IgD-negative memory B cell (primary cell): ENCODE data around the gene CCDC9B. TPM values are rescaled to one million over a fixed set of nuclear protein-coding genes. Genes with fewer than 3 reads are reported as not detected.
A peak's percentile ranks its signal among the peaks of the same experiment; 100 is the strongest.

Source experiments
- H3K27ac Mint-ChIP-seq, 3 donors: one replicate each; pipeline ENCODE4 v1.8.0; 2020 to 2022; ENCODE audit warnings: mild to moderate bottlenecking in 3 of 3, mixed read lengths in 3 of 3, moderate library complexity in 1 of 3
- H3K27me3 Mint-ChIP-seq: one replicate; pipeline ENCODE4 v1.8.0; 2021; ENCODE audit warnings: mixed read lengths
- H3K36me3 Mint-ChIP-seq: one replicate; pipeline ENCODE4 v1.8.0; 2020; ENCODE audit warnings: mild to moderate bottlenecking, mixed read lengths
- H3K4me1 Mint-ChIP-seq, 3 donors: one replicate each; pipeline ENCODE4 v1.8.0; 2020 to 2022; ENCODE audit warnings: mixed read lengths in 3 of 3, mild to moderate bottlenecking in 1 of 3
- H3K4me3 Mint-ChIP-seq, 4 donors: one replicate each; pipeline ENCODE4 v1.8.0; 2020 to 2022; ENCODE audit warnings: mild to moderate bottlenecking in 4 of 4, mixed read lengths in 4 of 4, moderate library complexity in 3 of 4
- H3K9me3 Mint-ChIP-seq, 3 donors: one replicate each; pipeline ENCODE4 v1.8.0; 2020 to 2021; ENCODE audit warnings: mixed read lengths in 3 of 3, mild to moderate bottlenecking in 1 of 3
- polyA plus RNA-seq: library from polyadenylated mRNA; unstranded; fragments of 300-500 nt; fragmentation: Illumina TruSeq; gene quantifications from one replicate; pipeline ENCODE4 v1.2.3, GENCODE V29; 2021

Gene CCDC9B
- polyA plus RNA-seq, 1 donor from 2014 or later, result 0.11 TPM

GRCh38 chr15:40368719-40369473 is 28.2 kb upstream of the CCDC9B start:
- Mint-ChIP-seq H3K27me3 (no peaks in the 10 kb centered on the region), H3K4me1 (peaks cover 10 to 14% (median 12%) of the 10 kb centered on the region in 3 donors), H3K4me3 (peak overlapping the region; percentile 11 to 77 (median 45)), H3K9me3 (no peaks in the 10 kb centered on the region), H3K36me3 (peaks cover 2% of the 10 kb centered on the region), H3K27ac (peak overlapping the region in 2 of 3 donors; percentile 2 to 8)

- H3K9me3 Mint-ChIP-seq, result no peaks in the 10 kb centered on the region
- peaks cover 10 to 14% (median 12%) of the 10 kb centered on the region in 3 donors for H3K4me1 Mint-ChIP-seq
- H3K27me3 Mint-ChIP-seq, result no peaks in the 10 kb centered on the region
- H3K4me3 Mint-ChIP-seq, result peak overlapping the region; percentile 81 to 95 (median 88)
- H3K36me3 Mint-ChIP-seq, result peaks cover 2% of the 10 kb centered on the region
- H3K27ac Mint-ChIP-seq, result peak overlapping the region; percentile 50 to 92 (median 71)
These were observed 27.2 kb upstream of the CCDC9B start for GRCh38 chr15:40367686-40368611.

- H3K4me3 Mint-ChIP-seq, result peak overlapping the region; percentile 81 to 95 (median 88)
These were observed 26.6 kb upstream of the CCDC9B start for GRCh38 chr15:40367371-40367685.

GRCh38 chr15:40366457-40367370 is 26.0 kb upstream of the CCDC9B start:
- Mint-ChIP-seq H3K4me1 (peaks cover 12 to 14% (median 13%) of the 10 kb centered on the region in 3 donors), H3K4me3 (peak overlapping the region; percentile 81 to 95 (median 88)), H3K9me3 (no peaks in the 10 kb centered on the region), H3K36me3 (peaks cover 4% of the 10 kb centered on the region), H3K27me3 (no peaks in the 10 kb centered on the region), H3K27ac (peak overlapping the region in 2 of 3 donors; percentile 50 to 71)

More at GRCh38 chr15:40367371-40367685, 26.6 kb upstream of the CCDC9B start:
- Mint-ChIP-seq H3K4me1 (peaks cover 12 to 14% (median 13%) of the 10 kb centered on the region in 3 donors), H3K27me3 (no peaks in the 10 kb centered on the region), H3K27ac (peak overlapping the region; percentile 50 to 92 (median 71)), H3K36me3 (peaks cover 2% of the 10 kb centered on the region), H3K9me3 (no peaks in the 10 kb centered on the region)

GRCh38 chr15:40365624-40366456 is 25.1 kb upstream of the CCDC9B start:
- Mint-ChIP-seq H3K27me3 (no peaks in the 10 kb centered on the region), H3K4me3 (peak overlapping the region in 2 of 4 donors; percentile 29 to 30), H3K4me1 (peaks cover 12 to 14% (median 13%) of the 10 kb centered on the region in 3 donors), H3K36me3 (peaks cover 6% of the 10 kb centered on the region), H3K9me3 (no peaks in the 10 kb centered on the region), H3K27ac (peak overlapping the region in 1 of 3 donors; percentile 48)

GRCh38 chr15:40365016-40365415 is 24.3 kb upstream of the CCDC9B start:
- Mint-ChIP-seq H3K36me3 (peaks cover 8% of the 10 kb centered on the region), H3K4me3 (peak overlapping the region in 2 of 4 donors; percentile 29 to 67), H3K27me3 (no peaks in the 10 kb centered on the region), H3K27ac (no peak overlapping the region), H3K9me3 (no peaks in the 10 kb centered on the region), H3K4me1 (peaks cover 12 to 14% (median 13%) of the 10 kb centered on the region in 3 donors)

GRCh38 chr15:40364251-40364650 is 23.5 kb upstream of the CCDC9B start:
- H3K4me3 Mint-ChIP-seq, result no peak overlapping the region
- H3K4me1 Mint-ChIP-seq, result peaks cover 13 to 14% (median 14%) of the 10 kb centered on the region in 3 donors
- no peaks in the 10 kb centered on the region for H3K27me3 Mint-ChIP-seq
- no peak overlapping the region for H3K27ac Mint-ChIP-seq
- no peaks in the 10 kb centered on the region for H3K9me3 Mint-ChIP-seq
- H3K36me3 Mint-ChIP-seq, result peaks cover 8% of the 10 kb centered on the region

GRCh38 chr15:40363611-40364010 is 22.9 kb upstream of the CCDC9B start:
- Mint-ChIP-seq H3K27ac (no peak overlapping the region), H3K27me3 (no peaks in the 10 kb centered on the region), H3K36me3 (peaks cover 8% of the 10 kb centered on the region), H3K4me1 (peaks cover 12 to 14% (median 14%) of the 10 kb centered on the region in 3 donors), H3K4me3 (peak overlapping the region in 2 of 4 donors; percentile 37 to 46), H3K9me3 (no peaks in the 10 kb centered on the region)

GRCh38 chr15:40361640-40362039 is 20.9 kb upstream of the CCDC9B start:
- H3K27ac Mint-ChIP-seq, result no peak overlapping the region
- no peaks in the 10 kb centered on the region for H3K9me3 Mint-ChIP-seq
- peaks cover 7% of the 10 kb centered on the region for H3K36me3 Mint-ChIP-seq
- peak overlapping the region in 1 of 4 donors; percentile 66 for H3K4me3 Mint-ChIP-seq
- no peaks in the 10 kb centered on the region for H3K27me3 Mint-ChIP-seq
- H3K4me1 Mint-ChIP-seq, result peaks cover 4 to 6% (median 5%) of the 10 kb centered on the region in 3 donors

GRCh38 chr15:40360015-40360414 is 19.3 kb upstream of the CCDC9B start:
- Mint-ChIP-seq H3K9me3 (no peaks in the 10 kb centered on the region), H3K27me3 (no peaks in the 10 kb centered on the region), H3K4me3 (peak overlapping the region in 1 of 4 donors; percentile 27), H3K4me1 (peaks cover 0 to 7% (median 3%) of the 10 kb centered on the region in 3 donors), H3K36me3 (peaks cover 7% of the 10 kb centered on the region), H3K27ac (no peak overlapping the region)

GRCh38 chr15:40358471-40359353 is 18.0 kb upstream of the CCDC9B start:
- Mint-ChIP-seq H3K4me1 (peaks cover 0 to 7% (median 3%) of the 10 kb centered on the region in 3 donors), H3K27me3 (no peaks in the 10 kb centered on the region), H3K36me3 (peaks cover 7% of the 10 kb centered on the region), H3K27ac (peak overlapping the region in 1 of 3 donors; percentile 8), H3K4me3 (peak overlapping the region; percentile 27 to 83 (median 78)), H3K9me3 (no peaks in the 10 kb centered on the region)

GRCh38 chr15:40357723-40358470 is 17.2 kb upstream of the CCDC9B start, which contains the start of gene DISP2:
TSS of gene DISP2 (plus strand) at chr15:40358219. CDS start at chr15:40358322, 103 bp downstream.
- H3K4me1 Mint-ChIP-seq, result peaks cover 0 to 7% (median 3%) of the 10 kb centered on the region in 3 donors
- no peaks in the 10 kb centered on the region for H3K9me3 Mint-ChIP-seq
- peak within 1 kb of the TSS; percentile 73 to 91 (median 85) for H3K4me3 Mint-ChIP-seq
- H3K27ac Mint-ChIP-seq, result peak within 1 kb of the TSS in 1 of 3 donors; percentile 80
- peaks cover 2% of the 10 kb centered on the region for H3K27me3 Mint-ChIP-seq
- peaks cover 7% of the 10 kb centered on the region for H3K36me3 Mint-ChIP-seq
